BE2C (cell line): Measurements from ENCODE around the gene BRSK2.

Source experiments
- DNase-seq: peaks from one replicate; pipeline ENCODE4 v3.0.0-alpha.2; 2020
- H3K27me3 ChIP-seq: fragments of 250-450 bp; sonication (Bioruptor Pico); 2 replicates; pipeline ENCODE4 v1.5.1; 2020; ENCODE audit warnings: mild to moderate bottlenecking
- H3K36me3 ChIP-seq: fragments of 250-450 bp; sonication (Bioruptor Pico); 2 replicates; pipeline ENCODE4 v1.5.1; 2020; ENCODE audit warnings: mild to moderate bottlenecking
- H3K4me1 ChIP-seq: fragments of 250-450 bp; sonication (Bioruptor Pico); 2 replicates; pipeline ENCODE4 v1.5.1; 2020
- H3K4me3 ChIP-seq: 2 replicates; pipeline ENCODE4 v1.5.1; 2011; ENCODE audit warnings: low read depth, low read length
- H3K9me3 ChIP-seq: fragments of 250-450 bp; sonication (Bioruptor Pico); 2 replicates; pipeline ENCODE4 v1.5.1; 2020
- CTCF ChIP-seq: IDR thresholded peaks from 2 replicates; pipeline ENCODE4 v1.5.1; 2012; ENCODE audit warnings: mild to moderate bottlenecking, low read depth, low read length

BRSK2 gene

GRCh38 chr11:1490651-1491050 is 100.9 kb downstream of the BRSK2 start:
- Histone ChIP-seq H3K9me3 (no peaks in the 10 kb centered on the region), H3K4me3 (no peak overlapping the region), H3K4me1 (no peaks in the 10 kb centered on the region), H3K27me3 (no peaks in the 10 kb centered on the region), H3K36me3 (no peaks in the 10 kb centered on the region)
- no peak for DNase-seq
- no peak for TF ChIP-seq CTCF

GRCh38 chr11:1491379-1491778 is 101.6 kb downstream of the BRSK2 start:
- no peak for TF ChIP-seq CTCF
- DNase-seq = no peak
- no peaks in the 10 kb centered on the region for H3K27me3 ChIP-seq

DNA sequence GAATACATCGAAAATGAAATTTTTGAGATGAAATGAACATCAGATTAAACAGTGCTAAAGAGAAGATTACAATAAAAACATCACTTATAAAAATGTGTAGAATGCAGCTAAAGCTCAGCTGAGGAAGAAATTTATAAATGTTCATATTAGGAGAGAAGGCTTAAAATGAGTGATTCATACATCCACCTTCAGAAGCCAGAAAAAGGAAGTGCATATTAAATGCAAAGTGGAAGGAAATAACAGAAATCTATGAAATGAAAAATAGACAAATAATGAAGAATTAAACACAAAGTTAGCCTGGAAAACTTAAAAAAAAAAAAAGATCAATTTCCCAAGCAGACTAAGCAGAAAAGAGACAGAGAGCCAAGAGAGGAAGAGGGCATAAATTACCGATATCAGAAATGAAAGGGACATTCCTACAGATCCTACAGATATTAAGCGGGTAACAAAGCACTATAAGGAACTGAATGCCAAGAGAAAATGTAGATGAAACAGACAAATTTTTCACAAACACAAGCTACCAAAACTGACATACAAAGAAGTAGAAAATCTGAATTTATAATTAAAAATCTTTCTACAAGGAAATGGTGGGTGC is 104.0 kb downstream of the BRSK2 start:
- Histone ChIP-seq H3K4me1 (no peaks in the 10 kb centered on the region), H3K27me3 (no peaks in the 10 kb centered on the region), H3K36me3 (no peaks in the 10 kb centered on the region), H3K4me3 (no peak overlapping the region), H3K9me3 (no peaks in the 10 kb centered on the region)
- TF ChIP-seq CTCF = no peak
- no peak for DNase-seq

More at GRCh38 chr11:1491379-1491778, 101.6 kb downstream of the BRSK2 start:
- Histone ChIP-seq H3K36me3 (no peaks in the 10 kb centered on the region), H3K9me3 (no peaks in the 10 kb centered on the region), H3K4me1 (no peaks in the 10 kb centered on the region), H3K4me3 (no peak overlapping the region)

GRCh38 chr11:1494650-1495049 is 104.9 kb downstream of the BRSK2 start:
- no peak for TF ChIP-seq CTCF
- no peak overlapping the region for H3K4me3 ChIP-seq
- no peaks in the 10 kb centered on the region for H3K36me3 ChIP-seq
- no peaks in the 10 kb centered on the region for H3K27me3 ChIP-seq
- H3K4me1 ChIP-seq = no peaks in the 10 kb centered on the region
- no peak for DNase-seq
- no peaks in the 10 kb centered on the region for H3K9me3 ChIP-seq

DNA sequence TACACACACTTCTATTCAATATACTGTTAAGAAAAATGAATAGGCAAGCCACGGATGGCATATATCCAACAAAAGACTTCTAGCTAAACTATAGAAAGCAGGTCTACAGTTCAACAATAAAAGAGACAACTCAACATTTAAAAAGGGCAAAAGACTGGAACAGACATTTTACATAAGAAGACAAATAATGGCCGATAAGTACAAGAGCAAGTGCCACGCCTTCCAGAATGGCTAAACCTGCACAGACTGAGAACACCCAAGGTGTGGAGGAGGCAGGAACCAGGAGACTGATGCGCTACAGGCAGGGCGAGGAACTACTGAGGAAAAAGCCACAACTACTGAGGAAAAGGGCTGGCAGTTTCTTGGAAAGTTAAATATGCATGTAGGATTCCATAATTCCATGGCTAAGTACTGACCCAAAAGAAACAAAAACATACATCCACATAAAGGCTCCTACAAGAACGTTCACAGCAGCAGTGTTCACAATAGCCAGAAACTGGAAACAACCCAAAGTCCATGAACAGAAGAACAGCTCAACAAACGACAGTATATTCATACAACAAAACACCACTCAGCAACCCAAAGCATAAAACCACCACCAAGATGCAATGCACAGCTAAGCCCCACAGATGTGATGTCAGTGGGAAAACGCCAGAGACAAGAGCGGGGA is 106.5 kb downstream of the BRSK2 start:
- Histone ChIP-seq H3K36me3 (no peaks in the 10 kb centered on the region), H3K4me3 (no peak overlapping the region), H3K9me3 (no peaks in the 10 kb centered on the region), H3K27me3 (no peaks in the 10 kb centered on the region), H3K4me1 (no peaks in the 10 kb centered on the region)
- no peak for DNase-seq
- no peak for TF ChIP-seq CTCF

- no peak for DNase-seq
- Histone ChIP-seq H3K36me3 (no peaks in the 10 kb centered on the region), H3K4me1 (no peaks in the 10 kb centered on the region), H3K9me3 (no peaks in the 10 kb centered on the region), H3K4me3 (no peak overlapping the region), H3K27me3 (no peaks in the 10 kb centered on the region)
- TF ChIP-seq CTCF = no peak
Measured at GRCh38 chr11:1496761-1497095, 107.0 kb downstream of the BRSK2 start.
